HG02571 (cell line): Measurements from ENCODE around the gene CALML6.

Source experiments
- ATAC-seq: cut with Tn5 transposase; IDR thresholded peaks from one replicate; pipeline ENCODE4 v1.9.1; 2021; ENCODE audit warnings: mild to moderate bottlenecking, moderate library complexity; ENCODE audit not compliant: unreplicated experiment

CALML6 gene

DNA sequence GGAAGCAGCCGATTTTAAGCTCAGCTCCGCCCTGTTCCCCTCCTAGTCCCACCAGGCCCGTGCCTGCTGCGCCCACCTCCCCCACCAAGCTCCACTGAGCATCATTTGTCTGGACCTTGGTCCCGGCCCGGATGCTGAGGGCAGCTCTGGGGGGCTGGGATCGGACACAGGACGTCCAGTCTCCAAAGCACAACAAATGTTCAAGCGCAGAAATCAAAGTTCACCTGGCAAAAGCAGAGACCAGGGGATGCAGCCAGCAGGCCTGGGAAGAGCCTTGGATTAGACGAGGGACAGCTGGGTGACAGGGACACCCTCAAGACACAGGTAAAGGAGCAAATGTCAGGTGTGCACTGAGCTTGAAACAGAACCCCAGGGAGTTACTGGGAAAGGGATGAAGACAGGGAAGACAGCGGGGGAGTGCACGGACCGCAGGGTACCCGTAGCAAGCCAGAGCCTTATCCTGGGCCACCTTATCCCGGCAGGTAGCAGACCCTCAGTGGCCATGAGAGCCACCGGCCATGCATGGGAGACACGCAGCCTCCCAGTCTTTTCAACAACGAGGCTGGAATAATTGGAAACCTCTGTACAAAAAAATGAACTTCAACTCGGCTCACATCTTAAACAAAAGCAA lies 26.3 kb downstream of the CALML6 start:
- no peak for ATAC-seq

DNA sequence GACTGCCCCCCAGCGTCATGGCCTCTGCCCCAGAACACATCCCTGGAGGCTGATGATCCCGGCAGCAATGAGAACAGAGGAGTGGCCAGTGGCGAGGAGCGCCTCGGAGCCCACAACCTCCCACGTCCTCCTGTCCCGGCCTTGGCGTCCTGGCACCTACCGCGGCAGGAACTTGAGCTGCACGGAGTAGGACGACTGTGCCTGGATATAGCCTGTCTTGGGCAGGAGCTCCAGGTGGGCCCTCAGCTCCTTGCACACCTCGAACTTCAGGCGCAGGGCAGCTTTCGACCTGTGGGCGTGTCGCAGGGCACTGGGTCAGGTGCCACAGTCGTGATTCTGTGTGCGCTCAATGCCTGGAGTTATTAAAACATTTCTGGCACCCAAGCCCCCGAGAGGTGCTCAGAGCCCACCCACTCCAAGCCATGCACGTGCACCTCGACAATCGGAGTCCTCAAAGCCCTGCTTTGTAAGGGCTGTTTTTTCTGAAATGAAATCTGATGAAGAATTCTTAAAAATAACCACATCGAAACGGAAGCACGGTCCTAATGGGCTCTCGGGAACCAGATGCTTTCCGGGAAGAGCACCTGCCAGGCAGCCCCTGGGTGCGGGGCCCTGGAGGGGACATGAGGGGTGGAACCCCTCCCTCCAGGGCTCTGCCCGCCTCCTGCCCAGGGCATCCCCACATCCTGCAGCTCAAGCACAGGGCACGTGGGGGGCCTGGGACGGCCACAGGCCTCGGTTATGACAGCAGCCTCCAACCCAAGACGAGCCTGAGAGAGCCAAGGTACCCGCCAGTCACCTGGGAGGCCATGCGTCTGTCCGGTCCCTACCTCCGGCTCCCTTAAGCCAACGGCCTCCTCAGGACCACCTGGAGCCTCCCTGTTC lies 27.1 kb downstream of the CALML6 start:
- ATAC-seq: no peak

DNA sequence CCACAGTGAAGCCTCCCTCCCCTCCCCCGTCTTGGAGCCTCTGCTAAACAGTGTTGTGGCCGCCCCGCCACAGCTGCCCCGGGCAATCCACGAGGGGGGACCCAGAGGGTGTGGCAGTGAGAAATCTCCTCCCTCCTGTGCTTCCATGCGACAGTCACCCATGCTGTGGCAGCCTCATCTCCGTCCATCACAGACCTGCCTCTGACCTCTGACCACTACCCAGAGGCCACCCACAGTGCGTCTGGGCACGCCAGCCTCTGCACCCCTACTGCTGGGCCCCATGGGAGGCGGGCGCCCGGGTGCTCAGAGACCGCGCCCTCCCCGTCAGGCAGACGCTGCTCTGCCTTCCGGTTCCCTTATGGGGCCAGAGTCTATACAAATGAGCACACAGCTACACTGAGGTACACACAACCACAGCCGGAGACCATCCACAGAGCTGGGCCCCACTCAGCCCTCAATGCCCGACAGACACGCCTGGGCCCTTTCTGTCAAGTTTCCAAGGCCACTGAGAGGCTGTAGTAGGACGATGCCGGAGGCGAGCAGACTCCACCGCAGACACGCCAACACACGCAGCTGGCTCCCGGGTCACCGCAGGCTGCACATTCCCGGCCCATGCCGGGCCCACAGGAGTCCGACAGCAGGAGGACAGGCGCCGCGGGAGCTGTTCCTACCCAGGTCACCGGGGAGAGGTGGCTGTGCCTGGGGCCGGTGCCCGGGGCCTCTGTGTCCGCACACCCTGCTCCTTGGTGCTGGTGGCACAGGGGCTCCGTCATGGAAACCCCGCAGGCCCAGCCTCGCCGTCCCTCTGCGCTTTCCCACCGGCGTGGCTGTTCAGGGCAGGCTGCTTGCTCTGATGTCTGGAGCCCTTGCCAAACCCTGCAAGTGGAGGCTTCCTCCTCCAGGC lies 27.9 kb downstream of the CALML6 start:
- no peak for ATAC-seq

DNA sequence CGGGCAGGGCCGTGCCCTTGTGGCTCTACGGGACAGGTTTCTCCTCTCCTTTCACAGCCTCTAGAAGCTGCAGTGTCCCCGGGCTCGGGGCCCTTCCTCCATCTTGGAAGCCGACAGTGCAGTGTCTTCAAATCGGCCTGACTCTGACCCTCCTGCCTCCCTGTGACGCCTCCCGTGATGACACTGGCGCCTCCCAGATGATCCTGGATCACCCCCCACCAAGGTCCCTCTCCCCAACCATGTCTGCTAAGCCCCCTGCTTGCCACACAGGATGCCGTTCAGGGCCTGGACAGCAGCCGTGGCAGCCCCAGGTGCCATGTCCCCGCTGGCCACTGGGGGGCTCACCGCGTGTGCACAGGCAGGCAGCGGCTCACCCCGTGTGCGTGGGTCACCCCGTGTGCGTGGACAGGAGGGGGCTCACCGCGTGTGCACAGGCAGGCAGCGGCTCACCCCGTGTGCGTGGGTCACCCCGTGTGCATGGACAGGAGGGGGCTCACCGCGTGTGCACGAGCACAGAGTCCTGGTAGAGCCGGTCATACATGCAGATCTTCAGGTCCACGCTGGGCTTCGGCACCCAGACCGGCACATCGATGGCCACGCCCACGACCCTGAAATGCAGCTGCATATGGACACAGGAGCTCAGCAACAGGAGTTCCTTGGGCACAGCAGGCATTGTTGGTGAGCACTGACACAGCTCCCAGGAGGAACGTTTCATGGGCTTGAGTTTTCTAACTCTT lies 28.9 kb downstream of the CALML6 start:
- no peak for ATAC-seq

DNA sequence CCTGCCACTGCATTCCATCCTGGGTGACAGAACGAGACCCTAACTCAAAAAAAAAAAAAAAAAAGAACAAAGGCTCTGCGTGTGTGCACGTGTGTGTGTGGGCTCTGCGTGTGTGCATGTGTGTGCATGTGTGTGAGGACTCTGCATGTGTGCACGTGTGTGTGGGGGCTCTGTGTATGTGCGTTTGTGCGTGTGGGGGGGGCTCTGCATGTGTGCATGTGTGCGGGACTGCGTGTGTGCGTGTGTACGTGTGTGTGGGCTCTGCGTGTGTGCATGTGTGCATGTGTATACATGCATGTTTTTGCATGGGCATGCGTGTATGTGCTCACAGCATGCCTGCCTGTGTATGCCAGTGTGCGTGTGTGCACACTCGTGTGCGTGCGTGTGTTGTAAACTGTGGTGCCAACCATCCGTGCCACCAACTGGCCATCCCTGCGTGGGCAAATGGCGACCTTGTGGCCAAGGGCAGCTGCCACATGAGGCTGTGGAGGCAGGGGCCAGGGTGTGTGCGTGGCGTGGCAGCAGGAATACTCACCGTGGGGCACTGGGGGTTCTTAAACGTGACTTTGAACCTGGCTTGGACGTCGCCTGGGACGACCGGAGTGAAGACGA lies 30.8 kb downstream of the CALML6 start:
- no peak for ATAC-seq

DNA sequence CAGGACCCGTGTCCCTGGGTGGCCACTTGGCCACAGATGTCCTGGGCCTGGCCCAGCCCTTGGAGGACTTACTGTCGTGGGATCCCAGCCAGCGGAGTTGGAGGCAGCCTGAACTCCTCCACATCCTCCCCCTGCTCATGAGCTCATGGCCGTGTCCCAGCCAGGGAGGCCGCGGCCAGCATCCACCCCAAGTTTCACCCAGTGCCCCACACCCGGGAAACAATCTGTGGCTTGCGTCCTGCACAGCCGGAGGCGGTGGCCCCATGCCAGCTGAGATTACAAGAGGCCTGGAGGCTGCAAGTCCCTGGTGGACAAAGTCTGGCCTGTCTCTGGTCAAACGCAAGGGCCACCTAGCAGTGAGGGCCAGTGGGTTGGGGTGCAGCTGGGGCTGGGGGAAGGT lies 31.5 kb downstream of the CALML6 start:
- ATAC-seq: no peak

DNA sequence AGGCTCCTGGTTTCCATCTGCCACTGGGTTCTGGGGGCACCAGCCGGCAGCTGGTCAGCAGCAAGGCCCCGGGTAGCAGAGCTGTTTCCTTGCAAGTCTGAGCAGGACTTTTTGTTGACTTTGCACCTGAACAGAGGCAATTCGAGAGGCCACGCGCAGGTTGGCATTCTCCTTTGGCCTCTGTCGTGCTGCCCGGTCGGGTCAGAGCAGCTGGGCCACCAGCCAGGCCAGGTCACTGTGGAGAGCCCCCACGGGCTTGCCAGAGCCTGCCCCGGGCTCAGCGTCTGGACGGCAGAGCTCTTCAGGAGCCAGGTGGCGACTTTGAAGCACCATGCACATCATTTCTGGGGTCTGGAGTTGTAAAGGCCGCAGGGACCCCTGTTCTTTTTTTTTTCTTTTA lies 32.4 kb downstream of the CALML6 start:
- ATAC-seq: no peak

DNA sequence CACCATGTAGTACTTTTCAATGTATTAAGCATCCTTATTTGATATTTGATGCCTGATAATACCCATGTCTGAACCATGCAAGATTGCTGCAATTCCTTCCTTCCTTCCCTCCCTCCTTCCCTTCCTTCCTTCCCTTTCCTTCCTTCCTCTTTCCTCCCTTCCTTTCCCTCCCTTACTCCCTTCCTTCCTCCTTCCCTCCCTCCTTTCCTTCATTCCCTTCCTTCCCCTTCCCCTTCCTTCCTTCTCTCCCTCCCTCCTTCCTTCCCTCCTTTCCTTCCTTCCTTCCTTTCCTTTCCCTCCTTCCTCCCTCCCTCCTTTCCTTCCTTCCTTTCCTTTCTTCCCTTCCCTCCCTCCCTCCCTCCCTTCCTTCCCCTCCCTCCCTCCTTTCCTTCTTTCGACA lies 33.7 kb downstream of the CALML6 start:
- no peak for ATAC-seq

DNA sequence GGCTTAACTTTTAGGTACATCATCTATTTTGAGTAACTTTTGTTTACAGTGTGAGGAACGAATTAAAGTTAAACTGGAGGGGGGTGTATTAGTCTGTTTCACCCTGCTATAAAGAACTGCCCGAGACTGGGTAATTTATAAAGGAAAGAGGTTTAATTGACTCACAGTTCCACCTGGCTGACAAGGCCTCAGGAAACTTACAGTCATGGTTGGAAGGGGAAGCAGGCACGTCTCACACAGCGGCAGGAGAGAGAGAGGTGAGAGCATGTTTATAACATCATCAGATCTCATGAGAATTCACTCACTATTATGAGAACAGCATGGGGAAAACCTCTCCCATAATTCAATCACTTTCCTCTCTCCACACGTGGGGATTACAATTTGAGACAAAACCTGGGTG lies 35.9 kb downstream of the CALML6 start:
- ATAC-seq: no peak

DNA sequence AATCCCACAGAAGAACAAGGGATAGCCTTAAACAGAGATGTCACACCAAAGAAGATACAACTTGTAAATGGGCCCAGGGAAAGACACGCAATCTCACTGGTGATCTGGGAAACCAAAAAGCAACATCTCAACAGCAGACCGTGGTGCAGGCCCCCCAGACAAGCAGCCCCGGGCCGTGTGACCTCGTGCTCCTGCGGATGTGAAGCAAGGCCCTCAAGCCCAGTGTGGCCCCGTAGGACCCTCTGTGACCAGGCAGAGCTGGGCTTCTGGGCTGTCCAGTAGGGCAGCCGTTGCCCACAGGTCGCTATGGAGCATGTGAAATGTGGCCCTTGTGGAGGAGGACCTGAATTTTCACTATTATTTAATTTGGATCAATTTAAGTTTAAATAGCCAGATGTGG lies 39.0 kb downstream of the CALML6 start:
- no peak for ATAC-seq

DNA sequence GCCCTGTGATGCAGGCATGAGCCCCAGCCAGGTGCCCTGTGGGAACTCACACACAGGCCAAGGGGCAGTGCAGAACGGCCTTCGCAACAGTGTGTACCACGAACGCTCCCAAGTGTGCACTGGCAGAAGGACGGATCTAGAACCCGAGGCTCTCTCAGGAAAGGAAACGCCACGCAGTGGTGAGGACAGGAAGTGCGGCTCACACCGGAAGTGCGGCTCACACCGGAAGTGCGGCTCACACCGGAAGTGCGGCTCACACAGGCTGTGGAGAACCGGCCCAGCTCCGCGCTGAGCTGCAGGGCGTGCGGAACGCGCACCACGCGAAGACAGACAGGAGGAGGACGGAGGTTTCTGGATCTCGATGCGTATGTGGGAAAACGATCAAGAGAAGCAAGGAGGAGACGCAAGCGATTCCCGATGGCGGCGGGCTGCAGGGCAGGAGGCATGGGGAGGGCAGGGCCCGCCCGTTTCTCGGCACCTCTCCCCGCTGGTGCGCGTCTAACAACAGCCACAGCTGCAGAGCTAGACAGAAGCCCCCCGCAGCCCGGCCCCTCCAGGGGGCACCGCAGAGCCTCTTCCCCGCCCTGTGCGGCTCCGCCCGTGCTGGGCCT lies 39.9 kb downstream of the CALML6 start:
- no peak for ATAC-seq

DNA sequence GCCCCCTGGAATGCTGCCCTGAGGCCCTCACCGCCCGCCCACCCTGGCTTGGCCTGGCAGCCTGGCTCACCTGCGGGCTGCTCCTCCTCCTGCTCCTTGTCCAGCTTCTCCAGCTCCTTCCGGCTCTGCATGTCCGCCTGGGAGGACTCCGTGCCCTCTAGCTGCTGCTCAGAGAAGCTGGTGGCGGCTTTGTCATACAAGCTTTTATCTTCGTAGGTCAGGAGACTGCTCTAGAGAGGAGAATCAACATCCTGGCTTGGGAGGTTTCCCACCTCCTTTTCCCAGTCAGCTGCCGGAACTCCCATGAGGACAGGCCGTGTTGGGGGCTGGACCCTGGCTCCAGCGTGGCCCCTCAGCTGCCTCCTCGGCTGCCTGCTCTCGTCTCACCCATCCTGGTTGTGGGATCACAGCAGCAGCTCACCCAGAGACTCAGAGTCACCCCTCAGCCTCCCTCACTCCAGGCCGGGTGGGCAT lies 40.6 kb downstream of the CALML6 start:
- no peak for ATAC-seq

DNA sequence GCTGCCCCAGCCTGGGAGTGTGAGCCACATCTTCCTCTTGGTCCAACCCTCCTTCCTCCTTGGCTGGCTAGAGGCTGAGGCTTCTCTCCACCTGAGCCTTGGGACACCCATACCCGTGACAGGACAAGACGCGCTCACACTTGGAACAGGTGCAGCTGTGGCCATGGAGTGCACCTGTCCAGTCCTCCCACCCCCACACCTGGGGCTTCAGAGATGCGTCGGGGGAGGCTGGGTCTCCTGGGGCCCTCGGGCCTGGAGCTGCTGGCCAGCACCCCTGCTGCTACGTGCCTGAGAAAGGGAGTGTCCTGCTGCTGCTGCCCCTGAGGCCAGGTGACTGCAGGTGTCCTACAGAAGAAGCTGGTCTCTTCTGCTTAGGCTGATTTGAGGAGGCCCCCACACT lies 41.0 kb downstream of the CALML6 start:
- no peak for ATAC-seq

DNA sequence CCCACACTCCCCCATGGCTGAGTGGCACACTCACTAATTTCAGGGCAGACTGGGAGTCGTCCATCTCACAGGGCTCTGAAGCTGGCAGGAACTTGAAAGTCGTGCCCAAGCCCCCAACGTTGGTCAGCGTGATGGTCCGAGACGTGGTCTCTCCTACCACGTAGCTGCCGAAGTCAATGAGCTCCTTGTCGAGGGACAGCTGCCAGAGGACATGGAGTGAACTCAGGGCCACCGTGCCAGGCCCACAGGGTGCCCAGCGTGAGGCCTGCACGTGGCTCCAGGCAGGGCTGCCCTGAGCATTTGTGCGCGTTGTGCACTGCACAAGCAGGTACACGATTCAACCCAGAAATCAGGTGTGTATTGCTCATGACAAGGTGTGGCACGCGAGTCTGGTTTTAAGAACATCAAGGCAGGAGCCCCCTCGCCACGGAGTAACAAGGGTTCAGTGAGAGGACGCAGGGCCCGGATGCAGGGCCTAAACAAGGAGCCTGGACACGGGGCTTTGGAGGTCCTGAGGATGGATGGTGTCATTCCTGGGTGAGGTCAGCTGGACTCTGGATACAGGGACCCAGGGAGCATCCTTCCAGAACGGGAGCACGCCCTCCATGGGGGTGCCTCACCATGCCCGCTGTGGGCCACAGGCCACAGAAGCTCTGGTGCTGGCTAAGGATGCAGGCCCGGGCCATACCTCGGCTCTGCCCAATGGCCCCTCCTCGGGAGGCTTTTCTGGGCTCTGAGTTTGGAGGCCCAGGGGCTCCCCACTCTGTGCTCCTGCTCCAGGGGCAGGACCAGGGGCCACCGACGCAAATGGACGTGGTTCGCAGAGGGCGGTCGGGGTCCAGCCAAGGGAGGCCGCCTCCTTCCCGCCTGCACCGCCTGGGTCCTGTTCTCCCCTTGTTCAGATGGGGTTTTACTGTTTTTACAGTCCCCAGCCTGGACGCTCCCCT lies 41.8 kb downstream of the CALML6 start:
- ATAC-seq: no peak

DNA sequence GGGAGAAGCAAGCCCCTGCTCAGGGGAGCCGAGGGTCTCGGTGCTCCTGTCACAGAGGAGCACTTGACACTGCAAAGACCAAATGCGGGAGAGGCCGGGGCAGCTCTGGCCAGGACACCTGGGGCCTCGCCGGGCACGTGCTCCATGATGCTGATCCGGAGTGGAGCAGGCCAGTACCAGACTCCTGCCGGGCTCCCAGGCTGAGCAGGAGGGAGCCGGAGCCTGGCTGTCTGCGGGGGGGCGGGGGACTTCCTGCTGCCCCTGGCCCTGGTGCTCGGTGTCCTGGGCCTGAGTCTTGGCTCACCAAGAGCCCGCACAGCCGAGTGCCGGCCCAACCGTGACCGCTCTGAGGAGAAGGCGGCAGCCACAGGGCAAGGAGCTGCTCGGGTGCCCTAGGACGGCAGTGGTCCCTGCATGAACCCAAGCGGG lies 42.5 kb downstream of the CALML6 start:
- no peak for ATAC-seq

DNA sequence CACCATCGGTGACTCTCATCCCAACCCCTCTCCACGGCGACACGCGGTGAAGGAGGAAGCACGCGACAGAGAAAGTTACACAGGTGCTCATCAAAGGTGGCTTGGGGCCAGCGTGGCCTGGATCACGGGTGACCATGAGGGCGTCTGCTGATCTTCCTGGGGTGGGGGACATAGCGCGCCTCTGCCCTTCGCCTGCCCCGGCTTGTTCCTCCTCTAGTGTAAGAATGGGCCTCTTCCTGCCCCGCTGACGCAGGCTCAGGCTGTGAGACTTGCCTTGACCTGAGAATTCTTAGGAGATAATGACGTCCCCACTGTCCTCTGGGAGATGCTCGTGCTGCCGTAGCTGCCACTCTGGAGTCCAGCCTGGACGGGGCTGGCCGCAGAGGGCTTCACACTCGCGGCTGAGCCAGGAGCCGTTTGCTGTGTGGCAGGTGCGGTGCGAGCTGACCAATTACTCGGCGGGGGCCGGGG lies 43.0 kb downstream of the CALML6 start:
- no peak for ATAC-seq

DNA sequence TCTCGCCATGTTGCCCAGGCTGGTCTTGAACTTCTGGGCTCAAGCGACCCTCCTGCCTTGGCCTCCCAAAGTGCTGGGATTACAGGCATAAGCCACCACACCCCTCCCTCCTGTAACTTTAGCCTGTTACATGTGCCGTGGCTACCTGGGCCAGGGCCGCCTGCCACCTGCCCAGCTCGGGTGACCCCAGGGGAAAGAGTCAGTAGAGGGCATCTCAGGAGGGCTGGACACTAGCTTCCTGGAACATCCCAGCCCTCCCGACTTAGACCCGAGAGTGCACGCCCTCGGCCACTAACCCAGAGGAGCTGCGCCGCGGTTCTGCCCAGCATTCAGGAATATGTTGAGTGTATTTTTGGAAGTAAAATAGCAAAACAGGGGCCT lies 44.4 kb downstream of the CALML6 start:
- ATAC-seq: no peak

DNA sequence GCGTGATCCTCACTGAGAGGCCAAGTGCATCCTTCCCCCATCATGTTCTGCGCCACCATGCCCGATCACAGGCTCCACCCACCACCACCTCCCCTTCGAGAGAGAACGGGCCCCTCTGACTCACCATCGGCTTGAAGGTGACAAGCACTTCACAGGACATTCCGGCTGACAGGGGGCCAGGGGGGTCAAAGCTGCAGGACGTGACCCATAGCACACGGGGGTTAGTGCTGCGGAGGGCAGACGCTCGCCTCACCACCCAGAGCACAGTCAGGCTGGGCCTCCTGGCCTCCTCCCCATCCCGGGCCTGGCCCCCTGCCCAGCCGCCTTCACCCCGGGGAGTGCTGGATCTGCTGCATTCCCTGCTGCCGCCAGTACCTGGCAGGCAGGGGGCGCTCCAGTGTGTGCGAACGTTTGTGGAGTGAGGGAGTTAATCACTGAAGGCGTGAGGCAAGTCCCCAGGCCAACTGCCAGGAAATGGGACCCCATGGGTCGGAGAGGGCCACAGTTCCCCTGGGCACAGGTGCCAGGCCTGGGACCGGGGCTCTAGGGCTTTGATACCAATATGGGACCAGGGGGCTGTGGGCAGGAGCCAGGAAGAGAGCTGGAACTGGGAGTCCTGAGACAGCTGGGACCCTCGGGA lies 44.9 kb downstream of the CALML6 start:
- ATAC-seq: no peak
